ENCODE data around the gene SRCIN1. TPM values are rescaled to one million over a fixed set of nuclear protein-coding genes. Genes with fewer than 3 reads are reported as not detected.

The SRCIN1 gene
- total RNA-seq, 1 donor from 2014 or later, result 0.21 TPM

DNA sequence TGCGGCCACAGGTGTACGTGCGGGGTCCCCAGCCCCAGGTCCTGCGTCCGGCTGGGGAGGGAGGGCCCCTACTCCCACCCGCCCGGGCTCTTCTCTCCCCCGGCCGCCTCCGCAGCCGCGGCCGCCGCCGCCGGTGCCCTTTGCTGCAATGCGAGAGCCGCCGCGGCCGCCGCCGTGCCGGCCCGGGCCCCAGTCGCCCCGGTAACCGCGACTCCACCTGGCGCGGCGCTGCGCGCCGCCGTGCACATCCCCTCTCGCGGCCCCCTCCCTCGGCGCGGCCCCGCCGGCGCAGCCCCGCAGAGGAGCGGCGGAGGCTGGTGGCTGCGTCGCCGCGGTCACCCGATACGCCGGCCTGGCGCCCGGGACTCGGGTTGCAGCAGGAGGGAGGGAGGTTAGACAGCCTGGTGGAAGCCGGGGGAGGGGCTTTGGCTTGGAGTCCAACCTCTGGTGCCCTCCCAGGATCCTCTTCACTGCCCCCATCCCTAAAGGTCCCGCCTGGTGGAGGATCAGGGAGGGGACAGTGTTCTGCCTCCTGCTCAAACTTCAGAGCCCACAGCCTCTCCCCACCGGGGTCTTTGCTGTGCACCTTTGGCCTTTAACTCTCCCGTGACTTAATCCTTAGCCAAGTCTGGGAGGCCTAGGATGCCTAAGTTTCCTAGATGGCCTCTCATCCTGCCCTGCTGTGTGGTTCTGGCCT is 32.9 kb downstream of the SRCIN1 start:
- Mint-ChIP-seq H3K36me3 (ENCODE audit: low read depth) (no peaks in the 10 kb centered on the region), H3K4me1 (peaks cover 2% of the 10 kb centered on the region), H3K9me3 (no peaks in the 10 kb centered on the region), H3K27me3 (peaks cover 82% of the 10 kb centered on the region), H3K4me3 (peak overlapping the region; percentile 24), H3K27ac (peak overlapping the region; percentile 7)
- no peak for DNase-seq
- intact Hi-C loops (cut with micrococcal nuclease), result loop anchor here (5.0 kb wide), 1 partner anchor 1029 kb away; no protein-coding TSS in a partner anchor

DNA sequence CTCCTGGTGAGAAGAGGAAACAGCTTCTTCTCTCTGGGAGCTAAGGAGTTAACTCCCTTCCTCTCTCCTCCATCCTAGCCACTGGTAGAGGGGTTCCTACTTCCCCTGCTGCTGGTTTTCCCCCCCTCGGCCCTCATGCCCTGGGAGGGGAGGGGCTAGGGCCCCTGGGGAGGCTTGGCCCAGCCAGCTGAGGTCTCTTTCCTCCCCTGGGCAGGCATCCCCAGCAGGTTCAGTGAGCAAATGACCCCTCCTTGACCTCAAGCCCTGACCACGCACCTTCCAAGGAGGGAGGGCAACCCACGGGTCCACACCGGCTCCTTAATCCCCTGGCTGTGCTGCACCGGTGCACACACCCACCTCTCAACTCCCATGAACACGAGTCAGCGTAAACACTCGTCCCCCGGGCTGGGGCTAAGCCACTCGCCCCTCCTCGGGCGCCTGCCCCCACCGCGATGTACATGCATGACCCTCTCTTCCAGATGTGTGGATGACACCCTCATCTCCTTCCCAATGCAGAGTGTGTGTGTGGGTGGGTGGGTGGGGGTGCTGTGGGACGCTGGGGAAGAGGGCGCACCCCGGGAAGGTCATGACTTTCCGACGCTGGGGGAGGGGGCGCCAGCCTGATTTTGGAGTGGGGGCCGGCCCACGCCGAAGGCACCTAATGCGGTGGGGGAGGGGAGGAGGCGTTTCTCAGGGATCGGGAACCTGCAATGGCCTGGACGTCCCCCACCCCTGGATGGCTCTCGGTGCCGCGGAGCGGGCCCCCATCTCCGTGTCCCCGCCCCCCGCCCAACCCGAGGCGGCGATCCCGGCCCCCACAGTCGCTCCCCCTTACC is 33.7 kb downstream of the SRCIN1 start:
- no peaks in the 10 kb centered on the region for H3K36me3 Mint-ChIP-seq (ENCODE audit: low read depth)
- H3K4me1 Mint-ChIP-seq, result peaks cover 2% of the 10 kb centered on the region
- H3K4me3 Mint-ChIP-seq, result no peak overlapping the region
- intact Hi-C loops (cut with micrococcal nuclease), result loop anchor here (5.0 kb wide), 1 partner anchor 1030 kb away; no protein-coding TSS in a partner anchor
- no peaks in the 10 kb centered on the region for H3K9me3 Mint-ChIP-seq
- peaks cover 80% of the 10 kb centered on the region for H3K27me3 Mint-ChIP-seq
- no peak overlapping the region for H3K27ac Mint-ChIP-seq
- DNase-seq, result no peak

- no peaks in the 10 kb centered on the region for H3K9me3 Mint-ChIP-seq
- H3K27me3 Mint-ChIP-seq, result peaks cover 76% of the 10 kb centered on the region
- intact Hi-C loops (cut with micrococcal nuclease), result loop anchor here (5.0 kb wide), 1 partner anchor 1032 kb away; no protein-coding TSS in a partner anchor
- H3K4me1 Mint-ChIP-seq, result peaks cover 2% of the 10 kb centered on the region
- no peak overlapping the region for H3K4me3 Mint-ChIP-seq
- H3K36me3 Mint-ChIP-seq (ENCODE audit: low read depth), result no peaks in the 10 kb centered on the region
- H3K27ac Mint-ChIP-seq, result no peak overlapping the region
- DNase-seq, result no peak
These were observed 35.8 kb downstream of the SRCIN1 start for GRCh38 chr17:38569701-38570512.

GRCh38 chr17:38568845-38569510 is 36.8 kb downstream of the SRCIN1 start:
- Mint-ChIP-seq H3K36me3 (ENCODE audit: low read depth) (peaks cover 2% of the 10 kb centered on the region), H3K9me3 (no peaks in the 10 kb centered on the region), H3K4me1 (peaks cover 4% of the 10 kb centered on the region), H3K27me3 (peaks cover 78% of the 10 kb centered on the region), H3K4me3 (no peak overlapping the region), H3K27ac (no peak overlapping the region)
- DNase-seq, result no peak
- intact Hi-C loops (cut with micrococcal nuclease), result no loop called here

- peaks cover 2% of the 10 kb centered on the region for H3K36me3 Mint-ChIP-seq (ENCODE audit: low read depth)
These were observed 37.5 kb downstream of the SRCIN1 start for GRCh38 chr17:38568274-38568673.

GRCh38 chr17:38567350-38567749 is 38.4 kb downstream of the SRCIN1 start:
- intact Hi-C loops (cut with micrococcal nuclease), result no loop called here
- Mint-ChIP-seq H3K27me3 (peaks cover 82% of the 10 kb centered on the region), H3K4me3 (no peak overlapping the region), H3K4me1 (peaks cover 6% of the 10 kb centered on the region), H3K27ac (no peak overlapping the region), H3K36me3 (ENCODE audit: low read depth) (peaks cover 2% of the 10 kb centered on the region), H3K9me3 (no peaks in the 10 kb centered on the region)
- no peak for DNase-seq

More at GRCh38 chr17:38568274-38568673, 37.5 kb downstream of the SRCIN1 start:
- Mint-ChIP-seq H3K27ac (no peak overlapping the region), H3K9me3 (no peaks in the 10 kb centered on the region), H3K4me1 (peaks cover 6% of the 10 kb centered on the region), H3K4me3 (no peak overlapping the region), H3K27me3 (peaks cover 78% of the 10 kb centered on the region)
- intact Hi-C loops (cut with micrococcal nuclease), result no loop called here
- DNase-seq, result no peak

DNA sequence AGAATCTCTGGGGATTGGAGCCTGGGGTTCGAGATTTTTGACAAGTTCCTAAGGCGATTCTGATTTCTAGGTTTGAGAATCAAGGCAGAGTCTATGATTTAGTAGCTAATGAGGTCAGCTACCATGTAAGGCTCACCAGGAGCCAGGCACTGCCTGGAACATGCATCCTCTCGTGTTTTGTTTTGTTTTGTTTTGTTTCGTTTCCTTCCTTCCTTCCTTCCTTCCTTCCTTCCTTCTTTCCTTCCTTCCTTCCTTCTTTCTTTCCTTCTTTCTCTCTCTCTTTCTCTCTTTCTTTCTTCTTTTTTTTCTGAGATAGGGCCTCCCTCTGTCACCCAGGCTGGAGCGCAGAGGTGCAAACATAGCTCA is 39.1 kb downstream of the SRCIN1 start:
- H3K27me3 Mint-ChIP-seq, result peaks cover 82% of the 10 kb centered on the region
- H3K9me3 Mint-ChIP-seq, result no peaks in the 10 kb centered on the region
- H3K4me1 Mint-ChIP-seq, result peaks cover 5% of the 10 kb centered on the region
- no peak overlapping the region for H3K4me3 Mint-ChIP-seq
- H3K36me3 Mint-ChIP-seq (ENCODE audit: low read depth), result peaks cover 2% of the 10 kb centered on the region
- no peak overlapping the region for H3K27ac Mint-ChIP-seq
- intact Hi-C loops (cut with micrococcal nuclease), result no loop called here
- DNase-seq, result no peak

DNA sequence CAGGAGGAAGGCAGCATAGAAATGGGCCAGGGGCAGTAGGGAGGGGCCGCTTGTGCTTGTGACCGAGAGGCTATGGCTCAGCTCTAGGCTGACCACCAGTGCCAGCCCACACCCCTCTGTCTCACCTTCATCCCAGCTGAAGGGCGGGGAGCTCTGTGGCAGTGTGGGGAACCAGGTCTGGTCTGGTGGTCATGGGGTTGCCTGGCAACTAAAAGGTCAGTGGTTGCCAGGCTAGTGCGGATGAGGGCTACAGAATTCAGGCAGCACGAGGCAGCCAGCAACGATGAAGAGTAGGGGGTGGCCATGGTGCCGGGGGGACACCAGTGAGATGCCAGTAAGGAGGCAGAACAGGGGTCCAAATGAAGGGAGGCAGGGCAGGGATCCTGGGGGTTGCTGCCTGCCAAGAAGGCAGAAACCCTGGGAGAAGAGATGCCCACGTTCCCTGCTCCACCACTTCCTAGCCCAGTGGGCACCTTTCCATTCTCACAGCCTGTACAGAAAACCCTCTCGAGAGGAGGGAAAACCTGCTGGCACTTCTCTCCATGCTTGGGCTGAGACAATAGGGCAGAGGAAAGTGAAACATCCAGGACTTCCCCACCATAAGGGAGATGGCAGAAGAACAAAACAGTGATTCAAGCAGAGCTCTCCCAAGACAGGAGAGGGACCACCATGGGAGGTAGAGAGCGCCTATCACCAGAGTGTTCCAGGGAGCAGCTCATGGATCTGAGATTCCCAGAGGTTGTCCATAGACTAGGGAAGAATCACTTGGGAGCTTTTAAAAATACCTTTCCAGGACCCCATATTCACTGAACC is 39.7 kb downstream of the SRCIN1 start:
- intact Hi-C loops (cut with micrococcal nuclease), result no loop called here
- Mint-ChIP-seq H3K4me1 (peaks cover 5% of the 10 kb centered on the region), H3K4me3 (no peak overlapping the region), H3K36me3 (ENCODE audit: low read depth) (peaks cover 2% of the 10 kb centered on the region), H3K9me3 (no peaks in the 10 kb centered on the region), H3K27ac (no peak overlapping the region), H3K27me3 (peaks cover 79% of the 10 kb centered on the region)
- DNase-seq, result no peak

GRCh38 chr17:38564869-38565268 is 40.9 kb downstream of the SRCIN1 start:
- intact Hi-C loops (cut with micrococcal nuclease), result loop anchor here (5.0 kb wide), 2 partner anchors 1027 to 1623 kb away; no protein-coding TSS in a partner anchor
- Mint-ChIP-seq H3K36me3 (ENCODE audit: low read depth) (peaks cover 2% of the 10 kb centered on the region), H3K4me3 (no peak overlapping the region), H3K27me3 (peaks cover 79% of the 10 kb centered on the region), H3K4me1 (peaks cover 10% of the 10 kb centered on the region), H3K27ac (no peak overlapping the region), H3K9me3 (no peaks in the 10 kb centered on the region)
- no peak for DNase-seq

DNA sequence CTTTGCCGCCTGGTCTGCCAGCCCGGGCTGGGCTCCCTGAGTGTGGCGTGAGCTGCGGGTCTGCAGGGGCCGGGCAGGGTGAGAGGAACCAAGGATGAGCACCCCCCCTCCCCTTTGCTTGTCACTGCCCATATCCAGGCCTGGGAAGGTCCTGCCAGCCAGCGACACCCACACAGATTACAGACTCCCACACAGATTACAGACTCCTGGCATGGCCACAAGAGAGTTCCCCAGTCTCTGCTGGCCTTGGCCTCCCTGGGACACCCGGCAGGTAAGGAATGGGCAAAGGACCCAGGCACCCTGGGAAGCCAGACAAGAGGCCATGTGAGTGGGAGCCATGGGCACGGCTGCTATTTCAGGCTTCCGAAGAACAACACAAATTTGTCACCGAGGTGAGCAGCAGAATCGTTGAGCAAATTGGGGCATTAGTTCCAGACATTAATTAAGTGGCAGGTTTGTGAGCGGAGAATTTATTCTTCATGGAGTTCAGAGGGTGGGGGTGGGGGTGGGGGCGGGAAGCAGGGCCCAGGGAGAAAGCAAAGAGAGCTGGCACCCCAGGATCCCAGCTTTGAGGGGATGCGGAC is 41.4 kb downstream of the SRCIN1 start:
- Mint-ChIP-seq H3K9me3 (no peaks in the 10 kb centered on the region), H3K4me3 (no peak overlapping the region), H3K4me1 (peaks cover 12% of the 10 kb centered on the region), H3K27me3 (peaks cover 77% of the 10 kb centered on the region), H3K36me3 (ENCODE audit: low read depth) (peaks cover 2% of the 10 kb centered on the region), H3K27ac (no peak overlapping the region)
- DNase-seq, result no peak
- intact Hi-C loops (cut with micrococcal nuclease), result loop anchor here (5.0 kb wide), 2 partner anchors 1028 to 1622 kb away; no protein-coding TSS in a partner anchor

DNA sequence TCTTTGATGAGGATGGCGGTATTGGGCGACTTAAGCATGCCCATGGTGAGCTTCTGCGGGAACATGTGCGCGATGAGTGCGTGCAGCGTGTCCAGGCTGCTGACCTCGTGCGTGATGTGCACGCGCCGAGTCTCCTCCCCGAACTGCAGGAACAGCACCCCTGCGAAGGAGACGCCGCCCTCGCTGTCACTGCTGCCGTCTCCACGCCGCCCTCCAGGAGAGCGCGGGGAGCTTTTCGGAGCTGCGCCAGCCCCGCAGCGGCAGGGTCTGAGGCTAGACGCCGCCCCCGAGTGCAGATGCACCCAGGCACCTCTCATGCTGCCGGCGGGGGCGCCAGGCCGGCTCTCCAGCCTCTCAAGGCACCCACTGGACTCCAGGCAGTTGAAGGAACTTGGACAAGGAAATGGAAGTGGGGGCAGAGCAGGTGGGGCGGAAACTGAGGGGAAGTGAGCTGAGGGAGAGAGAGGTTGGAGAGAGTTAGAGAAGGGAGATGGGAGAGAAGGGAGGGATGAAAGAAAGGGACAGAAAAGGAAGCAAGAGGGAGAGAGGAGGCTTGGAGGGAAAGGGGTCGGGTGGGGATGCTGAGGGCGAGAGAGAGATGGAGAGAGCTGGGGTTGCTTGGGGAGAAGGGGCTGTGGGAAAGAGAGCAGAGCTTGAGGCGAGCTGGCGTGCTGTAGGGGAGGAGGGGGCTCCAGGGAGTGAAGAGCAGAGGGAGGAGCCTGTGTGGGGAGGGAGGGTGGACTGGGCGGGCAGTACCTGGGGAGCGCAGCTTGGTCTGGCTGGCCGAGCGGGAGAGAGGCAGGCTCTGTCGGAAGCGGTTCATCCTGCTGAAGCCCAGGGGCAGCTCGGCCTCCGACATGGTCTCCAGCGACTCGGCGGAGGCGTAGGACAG is 42.1 kb downstream of the SRCIN1 start:
- Mint-ChIP-seq H3K36me3 (ENCODE audit: low read depth) (peaks cover 2% of the 10 kb centered on the region), H3K27me3 (peaks cover 76% of the 10 kb centered on the region), H3K27ac (no peak overlapping the region), H3K9me3 (no peaks in the 10 kb centered on the region), H3K4me3 (no peak overlapping the region), H3K4me1 (peaks cover 19% of the 10 kb centered on the region)
- no peak for DNase-seq
- intact Hi-C loops (cut with micrococcal nuclease), result loop anchor here (5.0 kb wide), 2 partner anchors 1029 to 1621 kb away; no protein-coding TSS in a partner anchor

All from activated CD4-positive, alpha-beta T cell treated with anti-CD3 and anti-CD28 coated beads, Interleukin-2, amount 10 ng/mL, durations not matched to agents 24 days and 14 days (primary cell).